Measurements from ENCODE around the gene BOLA1.

- TF ChIP-seq, protein P1, sequence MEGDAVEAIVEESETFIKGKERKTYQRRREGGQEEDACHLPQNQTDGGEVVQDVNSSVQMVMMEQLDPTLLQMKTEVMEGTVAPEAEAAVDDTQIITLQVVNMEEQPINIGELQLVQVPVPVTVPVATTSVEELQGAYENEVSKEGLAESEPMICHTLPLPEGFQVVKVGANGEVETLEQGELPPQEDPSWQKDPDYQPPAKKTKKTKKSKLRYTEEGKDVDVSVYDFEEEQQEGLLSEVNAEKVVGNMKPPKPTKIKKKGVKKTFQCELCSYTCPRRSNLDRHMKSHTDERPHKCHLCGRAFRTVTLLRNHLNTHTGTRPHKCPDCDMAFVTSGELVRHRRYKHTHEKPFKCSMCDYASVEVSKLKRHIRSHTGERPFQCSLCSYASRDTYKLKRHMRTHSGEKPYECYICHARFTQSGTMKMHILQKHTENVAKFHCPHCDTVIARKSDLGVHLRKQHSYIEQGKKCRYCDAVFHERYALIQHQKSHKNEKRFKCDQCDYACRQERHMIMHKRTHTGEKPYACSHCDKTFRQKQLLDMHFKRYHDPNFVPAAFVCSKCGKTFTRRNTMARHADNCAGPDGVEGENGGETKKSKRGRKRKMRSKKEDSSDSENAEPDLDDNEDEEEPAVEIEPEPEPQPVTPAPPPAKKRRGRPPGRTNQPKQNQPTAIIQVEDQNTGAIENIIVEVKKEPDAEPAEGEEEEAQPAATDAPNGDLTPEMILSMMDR (IDR thresholded peaks at IDR 0.05; ENCODE audit: low read depth, low read length, poor library complexity, severe bottlenecking), result no peak
- no peak for TF ChIP-seq EZH2phosphoT487 (IDR thresholded peaks at IDR 0.05; ENCODE audit: borderline replicate concordance, low read length)
These were observed 2.8 kb upstream of the BOLA1 start for GRCh38 chr1:149896575-149896974.
